DND-41 (cell line): ENCODE results near the gene COG5.

Experiments
- ATAC-seq: fragments of 200-7000 bp; cut with Tn5 transposase; 3 replicates; pipeline ENCODE4 v1.9.1; 2021; ENCODE audit warnings: low read depth; ENCODE audit not compliant: insufficient read depth
- DNase-seq: peaks from one replicate; pipeline ENCODE4 v3.0.0-alpha.2; 2020
- H2AFZ ChIP-seq: 2 replicates; pipeline ENCODE4 v1.6.0; 2012; ENCODE audit warnings: low read depth, low read length
- H3K27ac ChIP-seq: 2 replicates; pipeline ENCODE4 v1.5.1; 2012; ENCODE audit warnings: low read length, inconsistent platforms
- H3K27me3 ChIP-seq: fragments of 200-600 bp; sonication (generic); 2 replicates; pipeline ENCODE4 v1.6.0; 2012; ENCODE audit warnings: low read length, mild to moderate bottlenecking, inconsistent platforms; ENCODE audit not compliant: insufficient read depth, poor library complexity
- H3K36me3 ChIP-seq: 2 replicates; pipeline ENCODE4 v1.5.1; 2012; ENCODE audit warnings: low read length, inconsistent platforms; ENCODE audit not compliant: insufficient read depth
- H3K4me1 ChIP-seq: 2 replicates; pipeline ENCODE4 v1.5.1; 2012; ENCODE audit warnings: mild to moderate bottlenecking, low read length; ENCODE audit not compliant: insufficient read depth
- H3K4me2 ChIP-seq: 2 replicates; pipeline ENCODE4 v1.6.0; 2012; ENCODE audit warnings: mild to moderate bottlenecking, moderate library complexity, low read length, inconsistent platforms; ENCODE audit not compliant: insufficient read depth
- H3K4me3 ChIP-seq, 2 experiments: fragments of 200-600 bp in 1 of 2; shearing (Covaris generic) in 1 of 2; 2 replicates each; pipeline ENCODE4 v1.5.1; 2012 to 2016; ENCODE audit warnings: inconsistent platforms in 2 of 2, low read length in 2 of 2, mild to moderate bottlenecking in 2 of 2, low read depth in 1 of 2, moderate library complexity in 1 of 2
- H3K79me2 ChIP-seq: 2 replicates; pipeline ENCODE4 v1.6.0; 2012; ENCODE audit warnings: low read length, inconsistent platforms; ENCODE audit not compliant: insufficient read depth
- H3K9ac ChIP-seq: 2 replicates; pipeline ENCODE4 v1.6.0; 2012; ENCODE audit warnings: low read depth, mild to moderate bottlenecking, inconsistent platforms, low read length, moderate library complexity
- H3K9me3 ChIP-seq: 2 replicates; pipeline ENCODE4 v1.5.1; 2012; ENCODE audit warnings: low read length, moderate library complexity, mild to moderate bottlenecking, inconsistent platforms; ENCODE audit not compliant: insufficient read depth, severe bottlenecking
- H4K20me1 ChIP-seq: 2 replicates; pipeline ENCODE4 v1.6.0; 2012; ENCODE audit warnings: low read length; ENCODE audit not compliant: insufficient read depth
- CTCF ChIP-seq: IDR thresholded peaks from 2 replicates; pipeline ENCODE4 v1.5.1; 2012; ENCODE audit warnings: borderline replicate concordance, low read length, moderate library complexity, mild to moderate bottlenecking; ENCODE audit not compliant: poor library complexity, severe bottlenecking; ENCODE audit errors: extremely low read depth
- EZH2 ChIP-seq: IDR thresholded peaks from 3 replicates; pipeline ENCODE4 v1.6.1; 2012; ENCODE audit warnings: borderline replicate concordance, low read depth, mild to moderate bottlenecking, moderate library complexity, low read length, inconsistent platforms; ENCODE audit not compliant: severe bottlenecking

Gene COG5

GRCh38 chr7:107392830-107393229, 170.9 kb downstream of the COG5 start:
- Histone ChIP-seq H4K20me1 (no peaks in the 10 kb centered on the region), H3K4me3 (no peak overlapping the region), H3K36me3 (no peaks in the 10 kb centered on the region; the same call in 1 of the 2 replicates), H3K27me3 (no peaks in the 10 kb centered on the region), H3K9ac (no peak overlapping the region), H3K9me3 (no peaks in the 10 kb centered on the region), H3K4me1 (no peaks in the 10 kb centered on the region), H3K79me2 (no peaks in the 10 kb centered on the region), H2AFZ (no peak overlapping the region), H3K4me2 (no peak overlapping the region), H3K27ac (no peak overlapping the region)
- TF ChIP-seq EZH2: no peak
- no peak for TF ChIP-seq CTCF
- ATAC-seq: no peak
- DNase-seq: no peak

GRCh38 chr7:107390916-107391315, 172.8 kb downstream of the COG5 start:
- no peak for ATAC-seq
- Histone ChIP-seq H3K36me3 (no peaks in the 10 kb centered on the region; the same call in 1 of the 2 replicates), H3K27ac (no peak overlapping the region), H3K9me3 (no peaks in the 10 kb centered on the region), H3K79me2 (no peaks in the 10 kb centered on the region), H3K4me1 (no peaks in the 10 kb centered on the region), H3K27me3 (no peaks in the 10 kb centered on the region), H3K4me3 (no peak overlapping the region), H3K9ac (no peak overlapping the region), H2AFZ (no peak overlapping the region), H3K4me2 (no peak overlapping the region), H4K20me1 (no peaks in the 10 kb centered on the region)
- no peak for DNase-seq
- TF ChIP-seq CTCF (no peak), EZH2 (no peak)

- no peak overlapping the region for H3K9ac ChIP-seq
- no peak overlapping the region for H3K4me2 ChIP-seq
- no peaks in the 10 kb centered on the region for H3K4me1 ChIP-seq
- H3K27me3 ChIP-seq: no peaks in the 10 kb centered on the region
- ATAC-seq (no peak), DNase-seq (no peak)
- H4K20me1 ChIP-seq: no peaks in the 10 kb centered on the region
- no peaks in the 10 kb centered on the region; the same call in 1 of the 2 replicates for H3K36me3 ChIP-seq
- no peaks in the 10 kb centered on the region for H3K9me3 ChIP-seq
- no peak overlapping the region for H2AFZ ChIP-seq
- H3K27ac ChIP-seq: no peak overlapping the region
- H3K79me2 ChIP-seq: no peaks in the 10 kb centered on the region
- H3K4me3 ChIP-seq: no peak overlapping the region
- TF ChIP-seq EZH2 (no peak), CTCF (no peak)
Measured at GRCh38 chr7:107388604-107389003, 175.1 kb downstream of the COG5 start.
